IMR-90 (cell line): ENCODE measurements around the gene TSHZ1. TPM values are rescaled to one million over a fixed set of nuclear protein-coding genes. Genes with fewer than 3 reads are reported as not detected.

Source experiments
- ATAC-seq: fragments of 200-7000 bp; cut with Tn5 transposase; 2 replicates; pipeline ENCODE4 v1.9.1; 2020; ENCODE audit warnings: low read depth, mild to moderate bottlenecking, moderate library complexity
- BruUV-seq: library from RNA; stranded (reverse); fragments of 400-500 nt; replicated peaks from 2 replicates; lab custom pipeline; 2021; lab: Mats Ljungman, UMichigan
- CTCF ChIA-PET: fragments of 300-600 bp; formaldehyde crosslinking; extraction: SDS; loops from one replicate; lab custom pipeline; 2021; ENCODE audit warnings: antibody characterized with exemption; lab: Yijun Ruan, JAX
- POLR2A ChIA-PET: fragments of 300-600 bp; sonication (Branson Sonifier 250); formaldehyde crosslinking; loops from one replicate; lab custom pipeline; 2022; ENCODE audit warnings: antibody characterized with exemption; ENCODE audit not compliant: unreplicated experiment; lab: Charles Lee
- DNase-seq: peaks from one replicate; pipeline ENCODE4 v3.0.0; 2013
- H2AFZ ChIP-seq: replicated peaks from 2 replicates; pipeline ENCODE3; 2013; ENCODE audit warnings: low read length, mild to moderate bottlenecking; ENCODE audit not compliant: poor library complexity
- H2AK5ac ChIP-seq: 2 replicates; pipeline ENCODE4 v1.6.1; 2013; ENCODE audit warnings: low read depth, low read length, inconsistent platforms
- H2AK9ac ChIP-seq: replicated peaks from 2 replicates; pipeline ENCODE3; 2013; ENCODE audit warnings: mild to moderate bottlenecking, low read depth, low read length, moderate library complexity; ENCODE audit not compliant: poor library complexity
- H2BK120ac ChIP-seq: 2 replicates; pipeline ENCODE4 v1.6.1; 2013; ENCODE audit warnings: low read depth, low read length, inconsistent platforms
- H2BK15ac ChIP-seq: 3 replicates; pipeline ENCODE4 v1.6.1; 2013; ENCODE audit warnings: low read depth, low read length, inconsistent platforms
- H2BK20ac ChIP-seq: 2 replicates; pipeline ENCODE4 v1.6.1; 2013; ENCODE audit warnings: low read depth, mild to moderate bottlenecking, inconsistent platforms, low read length, moderate library complexity
- H2BK5ac ChIP-seq: 2 replicates; pipeline ENCODE4 v1.6.1; 2013; ENCODE audit warnings: mild to moderate bottlenecking, low read depth, low read length, inconsistent platforms; ENCODE audit not compliant: poor library complexity, severe bottlenecking
- H3K14ac ChIP-seq: replicated peaks from 2 replicates; pipeline ENCODE4 v1.6.1; 2013; ENCODE audit warnings: low read depth, low read length, inconsistent platforms
- H3K18ac ChIP-seq: 2 replicates; pipeline ENCODE4 v1.6.1; 2013; ENCODE audit warnings: low read depth, low read length, control low read depth
- H3K23ac ChIP-seq: 2 replicates; pipeline ENCODE4 v1.6.1; 2013; ENCODE audit warnings: low read depth, low read length, inconsistent platforms
- H3K27ac ChIP-seq: 2 replicates; pipeline ENCODE4 v1.5.1; 2013; ENCODE audit warnings: mild to moderate bottlenecking, control low read depth, low read length; ENCODE audit not compliant: insufficient read depth
- H3K27me3 ChIP-seq: 2 replicates; pipeline ENCODE4 v1.6.1; 2013; ENCODE audit warnings: low read length; ENCODE audit not compliant: control insufficient read depth, insufficient read depth
- H3K36me3 ChIP-seq: 2 replicates; pipeline ENCODE4 v1.6.1; 2013; ENCODE audit warnings: low read length, mixed read lengths; ENCODE audit not compliant: control insufficient read depth, insufficient read depth
- H3K4ac ChIP-seq: 2 replicates; pipeline ENCODE4 v1.6.1; 2013; ENCODE audit warnings: low read depth, low read length, inconsistent platforms
- H3K4me1 ChIP-seq: 2 replicates; pipeline ENCODE4 v1.6.1; 2013; ENCODE audit warnings: low read length, mixed read lengths; ENCODE audit not compliant: control insufficient read depth, insufficient read depth
- H3K4me2 ChIP-seq: 2 replicates; pipeline ENCODE4 v1.6.1; 2013; ENCODE audit warnings: low read depth, mild to moderate bottlenecking, control low read depth, low read length, moderate library complexity
- H3K4me3 ChIP-seq: 2 replicates; pipeline ENCODE4 v1.5.1; 2013; ENCODE audit warnings: low read depth, mild to moderate bottlenecking, control low read depth, low read length, moderate library complexity; ENCODE audit not compliant: insufficient read depth
- H3K56ac ChIP-seq: 2 replicates; pipeline ENCODE4 v1.6.1; 2013; ENCODE audit warnings: low read length, inconsistent platforms; ENCODE audit not compliant: insufficient read depth; ENCODE audit errors: extremely low read depth
- H3K79me1 ChIP-seq, 2 experiments: 2 replicates each; pipeline ENCODE4 v1.6.1; 2013; ENCODE audit warnings: low read length in 2 of 2, inconsistent platforms in 1 of 2, low read depth in 1 of 2
- H3K9ac ChIP-seq: 2 replicates; pipeline ENCODE4 v1.6.1; 2013; ENCODE audit warnings: low read depth, low read length, control low read depth
- H3K9me1 ChIP-seq: 2 replicates; pipeline ENCODE4 v1.6.1; 2013; ENCODE audit warnings: low read length, inconsistent platforms; ENCODE audit not compliant: insufficient read depth
- H3K9me3 ChIP-seq: 2 replicates; pipeline ENCODE4 v1.6.1; 2013; ENCODE audit warnings: low read length; ENCODE audit not compliant: control insufficient read depth, insufficient read depth
- H4K20me1 ChIP-seq: 2 replicates; pipeline ENCODE4 v1.6.1; 2013; ENCODE audit warnings: low read length, inconsistent platforms; ENCODE audit not compliant: insufficient read depth
- H4K5ac ChIP-seq: 2 replicates; pipeline ENCODE4 v1.6.1; 2013; ENCODE audit warnings: mild to moderate bottlenecking, low read depth, low read length, control low read depth
- H4K8ac ChIP-seq, 2 experiments: 2 replicates each; pipeline ENCODE4 v1.6.1; 2013; ENCODE audit warnings: low read depth in 2 of 2, low read length in 2 of 2, control low read depth in 1 of 2, inconsistent platforms in 1 of 2
- H4K91ac ChIP-seq: 2 replicates; pipeline ENCODE4 v1.6.1; 2013; ENCODE audit warnings: low read depth, low read length, inconsistent platforms; ENCODE audit not compliant: insufficient read depth
- BHLHE40 ChIP-seq: fragments of 150-350 bp; IDR thresholded peaks from 2 replicates; pipeline ENCODE4 v1.6.1; 2016; ENCODE audit warnings: mild to moderate bottlenecking, low read depth, low read length
- CEBPB ChIP-seq: IDR thresholded peaks from 2 replicates; pipeline ENCODE4 v1.6.1; 2012; ENCODE audit warnings: low read depth, low read length, improper control_type of control experiment
- CHD1 ChIP-seq: IDR thresholded peaks from 2 replicates; pipeline ENCODE4 v1.6.1; 2012; ENCODE audit warnings: low read depth, low read length, improper control_type of control experiment
- ELK1 ChIP-seq: fragments of 150-350 bp; IDR thresholded peaks from 2 replicates; pipeline ENCODE4 v1.6.1; 2016; ENCODE audit warnings: low read depth, mild to moderate bottlenecking, low read length, moderate library complexity, borderline replicate concordance
- FOS ChIP-seq: fragments of 150-350 bp; IDR thresholded peaks from 2 replicates; pipeline ENCODE4 v1.6.1; 2016; ENCODE audit warnings: low read depth, low read length
- MAFK ChIP-seq: IDR thresholded peaks from 2 replicates; pipeline ENCODE4 v1.6.1; 2012; ENCODE audit warnings: low read depth, low read length, improper control_type of control experiment
- MAZ ChIP-seq: IDR thresholded peaks from 2 replicates; pipeline ENCODE4 v1.6.1; 2012; ENCODE audit warnings: low read depth, mild to moderate bottlenecking, low read length, improper control_type of control experiment, moderate library complexity, borderline replicate concordance
- MXI1 ChIP-seq: IDR thresholded peaks from 2 replicates; pipeline ENCODE4 v1.6.1; 2012; ENCODE audit warnings: low read depth, mild to moderate bottlenecking, low read length, moderate library complexity, borderline replicate concordance
- NFE2L2 ChIP-seq: fragments of 150-350 bp; IDR thresholded peaks from 2 replicates; pipeline ENCODE4 v1.6.1; 2016; ENCODE audit warnings: low read depth, mild to moderate bottlenecking, low read length
- POLR2A ChIP-seq: IDR thresholded peaks from 2 replicates; pipeline ENCODE4 v1.6.1; 2012; ENCODE audit warnings: mild to moderate bottlenecking, low read depth, low read length
- RAD21 ChIP-seq: IDR thresholded peaks from 2 replicates; pipeline ENCODE4 v1.6.1; 2012; ENCODE audit warnings: low read length, improper control_type of control experiment
- RCOR1 ChIP-seq: IDR thresholded peaks from 2 replicates; pipeline ENCODE4 v1.6.1; 2012; ENCODE audit warnings: mild to moderate bottlenecking, low read length, improper control_type of control experiment; ENCODE audit not compliant: insufficient replicate concordance
- RFX5 ChIP-seq: IDR thresholded peaks from 2 replicates; pipeline ENCODE4 v1.8.0; 2012; ENCODE audit warnings: low read depth, mild to moderate bottlenecking, low read length, moderate library complexity
- SMC3 ChIP-seq: fragments of 150-350 bp; IDR thresholded peaks from 2 replicates; pipeline ENCODE4 v1.6.1; 2016; ENCODE audit warnings: low read depth, mild to moderate bottlenecking, antibody characterized with exemption, low read length, moderate library complexity
- WGBS, 2 experiments: methylation state at CpG; one replicate each; pipeline versions ENCODE4 v1.1.5 to v1.1.7; 2013; ENCODE audit warnings: missing lambda C conversion rate in 2 of 2; ENCODE audit not compliant: insufficient read length in 1 of 2; ENCODE audit errors: extremely low coverage in 2 of 2; 5-methylcytosine and 5-hydroxymethylcytosine counted together
- dilution Hi-C: fragments of 300-500 bp; cut with HindIII; formaldehyde crosslinking; loops from one replicate; pipeline ENCODE4 v1.14.3; 2018; ENCODE audit warnings: low sequenced_read_pairs; ENCODE audit not compliant: unreplicated experiment
- in situ Hi-C: fragments of 300-500 bp; cut with MboI; formaldehyde crosslinking; loops from 3 replicates; pipeline ENCODE4 v1.14.3; 2019; ENCODE audit warnings: low sequenced_read_pairs, inconsistent platforms, mixed read lengths
- intact Hi-C: fragments of 100-400 bp; cut with micrococcal nuclease; formaldehyde crosslinking; loops from 2 replicates; pipeline ENCODE4 v1.10.0; 2022
- polyA plus RNA-seq, 3 experiments: library from polyadenylated mRNA; depleted of rRNA; stranded (reverse); fragments of >200 nt; gene quantifications; 2 replicates each; pipeline ENCODE4 v1.2.3, GENCODE V29; 2012; ENCODE audit warnings: low replicate concordance in 1 of 3
- total RNA-seq: library from RNA; depleted of rRNA; stranded (reverse); fragments of >200 nt; gene quantifications from 2 replicates; pipeline ENCODE4 v1.2.3, GENCODE V29; 2012
- TF ChIP-seq, protein P1 (sequence below): conservative IDR thresholded peaks from 2 replicates; pipeline ENCODE4 v1.5.1; 2012; ENCODE audit warnings: mild to moderate bottlenecking, low read depth, low read length, improper control_type of control experiment

Gene TSHZ1
- total and polyA plus RNA-seq, 2 of the 4 experiments (the other 2 are of a cell fraction) = 7.1 to 10.0 TPM

GRCh38 chr18:75251466-75251865 lies 40.9 kb downstream of the TSHZ1 start:
- Histone ChIP-seq H3K4ac (no peak overlapping the region), H2BK20ac (no peak overlapping the region), H4K8ac (no peak overlapping the region), H4K91ac (no peak overlapping the region), H3K14ac (no peak overlapping the region), H4K5ac (no peak overlapping the region), H2AK5ac (no peak overlapping the region), H2AK9ac (no peak overlapping the region), H3K18ac (no peak overlapping the region), H3K9me1 (peaks cover 11% of the 10 kb centered on the region; the same call in 1 of the 2 replicates), H3K23ac (no peak overlapping the region), H3K36me3 (no peaks in the 10 kb centered on the region), H4K20me1 (no peaks in the 10 kb centered on the region), H3K79me1 (peaks cover 11 to 39% of the 10 kb centered on the region in 2 experiments; a peak in 3 of 4 replicates), H2BK5ac (no peak overlapping the region), H3K9me3 (no peaks in the 10 kb centered on the region), H3K9ac (no peak overlapping the region), H2AFZ (no peak overlapping the region), H3K27me3 (no peaks in the 10 kb centered on the region), H2BK15ac (no peak overlapping the region), H3K4me2 (no peak overlapping the region), H3K27ac (no peak overlapping the region), H3K4me3 (no peak overlapping the region), H3K4me1 (peaks cover 18% of the 10 kb centered on the region), H2BK120ac (no peak overlapping the region), H3K56ac (no peak overlapping the region)
- ATAC-seq (no peak), DNase-seq (no peak)
- no TSS peak for BruUV-seq
- intact Hi-C loops = no loop called here
- dilution Hi-C loops = no loop called here
- ChIA-PET POLR2A (interaction anchor here (0.6 to 0.7 kb wide), 3 partner anchors 13 to 1491 kb away, joined by 3 to 13 read pairs (median 3); no protein-coding TSS in a partner anchor), CTCF (interaction anchor here (0.7 kb wide), 2 partner anchors 325 to 607 kb away, joined by 3 to 7 read pairs; no protein-coding TSS in a partner anchor)
- TF ChIP-seq MAZ (no peak), RAD21 (no peak), MXI1 (no peak), RFX5 (no peak), CHD1 (no peak), ELK1 (no peak), MAFK (no peak), SMC3 (no peak), RCOR1 (no peak), POLR2A (no peak), FOS (no peak), CEBPB (no peak), BHLHE40 (no peak), NFE2L2 (no peak)
- TF ChIP-seq, protein P1, sequence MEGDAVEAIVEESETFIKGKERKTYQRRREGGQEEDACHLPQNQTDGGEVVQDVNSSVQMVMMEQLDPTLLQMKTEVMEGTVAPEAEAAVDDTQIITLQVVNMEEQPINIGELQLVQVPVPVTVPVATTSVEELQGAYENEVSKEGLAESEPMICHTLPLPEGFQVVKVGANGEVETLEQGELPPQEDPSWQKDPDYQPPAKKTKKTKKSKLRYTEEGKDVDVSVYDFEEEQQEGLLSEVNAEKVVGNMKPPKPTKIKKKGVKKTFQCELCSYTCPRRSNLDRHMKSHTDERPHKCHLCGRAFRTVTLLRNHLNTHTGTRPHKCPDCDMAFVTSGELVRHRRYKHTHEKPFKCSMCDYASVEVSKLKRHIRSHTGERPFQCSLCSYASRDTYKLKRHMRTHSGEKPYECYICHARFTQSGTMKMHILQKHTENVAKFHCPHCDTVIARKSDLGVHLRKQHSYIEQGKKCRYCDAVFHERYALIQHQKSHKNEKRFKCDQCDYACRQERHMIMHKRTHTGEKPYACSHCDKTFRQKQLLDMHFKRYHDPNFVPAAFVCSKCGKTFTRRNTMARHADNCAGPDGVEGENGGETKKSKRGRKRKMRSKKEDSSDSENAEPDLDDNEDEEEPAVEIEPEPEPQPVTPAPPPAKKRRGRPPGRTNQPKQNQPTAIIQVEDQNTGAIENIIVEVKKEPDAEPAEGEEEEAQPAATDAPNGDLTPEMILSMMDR = no peak
- WGBS, 2 experiments = no CpG with 5 or more reads among the region's 5 CpGs
- in situ Hi-C loops = no loop called here
